Endothelial cell of umbilical vein (primary cell): Measurements from ENCODE around the gene TPK1. TPM values are rescaled to one million over a fixed set of nuclear protein-coding genes. Genes with fewer than 3 reads are reported as not detected.

Source experiments
- BruUV-seq: library from RNA; stranded (reverse); fragments of 400-500 nt; replicated peaks from 2 replicates; lab custom pipeline; 2021; lab: Mats Ljungman, UMichigan
- CTCF ChIA-PET: fragments of 300-600, 350-600 bp; sonication (Branson Sonifier 250); formaldehyde crosslinking; loops from one replicate; lab custom pipeline; 2021; ENCODE audit warnings: antibody characterized with exemption, inconsistent platforms; lab: Charles Lee
- POLR2A ChIA-PET: fragments of 300-600, 350-600 bp; sonication (Branson Sonifier 250); formaldehyde crosslinking; loops from one replicate; lab custom pipeline; 2021; ENCODE audit warnings: antibody characterized with exemption, inconsistent platforms; lab: Charles Lee
- DNase-seq: peaks from one replicate; pipeline ENCODE4 v3.0.0-alpha.2; 2011; ENCODE audit warnings: low read depth, low spot score
- FAIRE-seq: peaks from 2 replicates; lab custom pipeline; 2011; peaks lifted over from hg19 to GRCh38; lab: Jason Lieb, UNC
- H2AFZ ChIP-seq: 2 replicates; pipeline ENCODE4 v1.6.0; 2012; ENCODE audit warnings: low read depth, low read length, control low read depth, inconsistent platforms
- H3K27ac ChIP-seq: 2 replicates; pipeline ENCODE4 v1.5.1; 2011; ENCODE audit warnings: low read depth, mild to moderate bottlenecking, control low read depth, low read length, moderate library complexity; ENCODE audit not compliant: insufficient read depth
- H3K27me3 ChIP-seq, 2 experiments: 2 replicates each; pipeline versions ENCODE4 v1.6.0 to v1.6.1; 2011; ENCODE audit warnings: low read length in 2 of 2, mixed read lengths in 1 of 2; ENCODE audit not compliant: control insufficient read depth in 2 of 2, insufficient read depth in 2 of 2
- H3K36me3 ChIP-seq, 2 experiments: 2 replicates in 1 of 2; 3 replicates in 1 of 2; pipeline ENCODE4 v1.5.1; 2011; ENCODE audit warnings: low read length in 2 of 2, mild to moderate bottlenecking in 1 of 2, moderate library complexity in 1 of 2; ENCODE audit not compliant: control insufficient read depth in 2 of 2, insufficient read depth in 2 of 2; ENCODE audit errors: extremely low read depth in 1 of 2
- H3K4me1 ChIP-seq: 3 replicates; pipeline ENCODE4 v1.5.1; 2011; ENCODE audit warnings: mild to moderate bottlenecking, low read length; ENCODE audit not compliant: control insufficient read depth, insufficient read depth; ENCODE audit errors: extremely low read depth
- H3K4me2 ChIP-seq: 2 replicates; pipeline ENCODE4 v1.6.1; 2011; ENCODE audit warnings: low read length, control low read depth, mixed read lengths; ENCODE audit not compliant: insufficient read depth
- H3K4me3 ChIP-seq, 3 experiments: fragments of 200-600 bp in 1 of 3; sonication (generic), shearing (Covaris generic) in 1 of 3; replicated peaks in 1 of 3; 2 replicates each; pipeline ENCODE4 v1.5.1; 2011 to 2016; ENCODE audit warnings: control low read depth in 3 of 3, low read length in 3 of 3, mild to moderate bottlenecking in 2 of 3, inconsistent platforms in 1 of 3, low read depth in 1 of 3, moderate library complexity in 1 of 3; ENCODE audit not compliant: insufficient read depth in 1 of 3
- H3K79me2 ChIP-seq: 2 replicates; pipeline ENCODE4 v1.6.0; 2012; ENCODE audit warnings: low read length, inconsistent platforms; ENCODE audit not compliant: control insufficient read depth, insufficient read depth
- H3K9ac ChIP-seq: replicated peaks from 2 replicates; pipeline ENCODE3; 2011; ENCODE audit warnings: low read length, control low read depth; ENCODE audit not compliant: insufficient read depth; ENCODE audit errors: extremely low read depth
- H3K9me1 ChIP-seq: replicated peaks from 3 replicates; pipeline ENCODE4 v1.6.0; 2011; ENCODE audit warnings: mild to moderate bottlenecking, low read length; ENCODE audit not compliant: control insufficient read depth, insufficient read depth; ENCODE audit errors: extremely low read depth
- H3K9me3 ChIP-seq: replicated peaks from 2 replicates; pipeline ENCODE4 v1.5.1; 2012; ENCODE audit warnings: low read length, inconsistent platforms; ENCODE audit not compliant: control insufficient read depth, insufficient read depth
- H4K20me1 ChIP-seq: replicated peaks from 2 replicates; pipeline ENCODE3; 2011; ENCODE audit warnings: mild to moderate bottlenecking, low read length; ENCODE audit not compliant: control insufficient read depth, insufficient read depth; ENCODE audit errors: extremely low read depth
- EZH2 ChIP-seq: IDR thresholded peaks from 2 replicates; pipeline ENCODE4 v1.6.1; 2012; ENCODE audit warnings: borderline replicate concordance, low read depth, mild to moderate bottlenecking, moderate library complexity, low read length, inconsistent platforms; ENCODE audit not compliant: severe bottlenecking
- FOS ChIP-seq: IDR thresholded peaks from 2 replicates; pipeline ENCODE4 v1.6.1; 2011; ENCODE audit warnings: mild to moderate bottlenecking, low read length, moderate library complexity, borderline replicate concordance; ENCODE audit not compliant: insufficient read depth
- GATA2 ChIP-seq: IDR thresholded peaks from 2 replicates; pipeline ENCODE4 v1.7.0; 2011; ENCODE audit warnings: low read depth, mild to moderate bottlenecking, moderate library complexity, mixed read lengths, low read length; ENCODE audit not compliant: insufficient read length, insufficient read depth
- JUN ChIP-seq: IDR thresholded peaks from 2 replicates; pipeline ENCODE4 v1.6.1; 2011; ENCODE audit warnings: borderline replicate concordance, low read depth; ENCODE audit not compliant: insufficient read length, insufficient read depth
- MYC ChIP-seq: IDR thresholded peaks from one replicate; pipeline ENCODE4 v1.6.1; 2011; ENCODE audit warnings: mild to moderate bottlenecking, low read depth, low read length
- POLR2A ChIP-seq: IDR thresholded peaks from 2 replicates; pipeline ENCODE4 v1.6.1; 2012; ENCODE audit warnings: low read depth, mild to moderate bottlenecking, control low read depth, low read length
- POLR2AphosphoS5 ChIP-seq: IDR thresholded peaks from 2 replicates; pipeline ENCODE4 v1.6.1; 2012; ENCODE audit warnings: low read depth, mild to moderate bottlenecking, control low read depth, low read length, moderate library complexity; ENCODE audit not compliant: insufficient read depth
- dilution Hi-C: fragments of 300-500 bp; cut with MboI; formaldehyde crosslinking; loops from one replicate; pipeline ENCODE4 v1.15.0; 2019; ENCODE audit warnings: low sequenced_read_pairs; ENCODE audit not compliant: extremely low pct_ligation_motif_present
- intact Hi-C: fragments of 100-400 bp; cut with micrococcal nuclease; formaldehyde crosslinking; loops from one replicate; pipeline ENCODE4 v1.10.0; 2022
- polyA plus RNA-seq, 4 experiments: library from polyadenylated mRNA; depleted of rRNA in 3 of 4; stranded (reverse) in 3 of 4; unstranded in 1 of 4; fragments of >200 nt; gene quantifications; 2 replicates each; pipeline versions ENCODE4 v1.2.1 to v1.2.3, GENCODE V29; 2011 to 2012; ENCODE audit warnings: missing spikeins in 1 of 4
- total RNA-seq: library from RNA; stranded (reverse); gene quantifications from 2 replicates; pipeline ENCODE4 v1.2.3, GENCODE V29; 2021
- TF ChIP-seq, protein P1 (sequence below): IDR thresholded peaks from 2 replicates; pipeline ENCODE4 v1.6.1; 2011; ENCODE audit not compliant: insufficient read depth, insufficient read length
- TF ChIP-seq, protein P2 (sequence below), 2 donors: IDR thresholded peaks; 1 replicate in 1 of 2; 2 replicates in 1 of 2; pipeline ENCODE4 v1.5.1; 2011; ENCODE audit warnings: low read length in 2 of 2, mild to moderate bottlenecking in 2 of 2, moderate library complexity in 2 of 2, control low read depth in 1 of 2, inconsistent platforms in 1 of 2, low read depth in 1 of 2; ENCODE audit not compliant: insufficient read depth in 1 of 2; ENCODE audit errors: extremely low read depth in 1 of 2

Gene TPK1
- total and polyA plus RNA-seq, 2 donors (not counting 3 experiments of a cell fraction or from before 2014, with no cell fraction given): 7.5 to 9.3 TPM

DNA sequence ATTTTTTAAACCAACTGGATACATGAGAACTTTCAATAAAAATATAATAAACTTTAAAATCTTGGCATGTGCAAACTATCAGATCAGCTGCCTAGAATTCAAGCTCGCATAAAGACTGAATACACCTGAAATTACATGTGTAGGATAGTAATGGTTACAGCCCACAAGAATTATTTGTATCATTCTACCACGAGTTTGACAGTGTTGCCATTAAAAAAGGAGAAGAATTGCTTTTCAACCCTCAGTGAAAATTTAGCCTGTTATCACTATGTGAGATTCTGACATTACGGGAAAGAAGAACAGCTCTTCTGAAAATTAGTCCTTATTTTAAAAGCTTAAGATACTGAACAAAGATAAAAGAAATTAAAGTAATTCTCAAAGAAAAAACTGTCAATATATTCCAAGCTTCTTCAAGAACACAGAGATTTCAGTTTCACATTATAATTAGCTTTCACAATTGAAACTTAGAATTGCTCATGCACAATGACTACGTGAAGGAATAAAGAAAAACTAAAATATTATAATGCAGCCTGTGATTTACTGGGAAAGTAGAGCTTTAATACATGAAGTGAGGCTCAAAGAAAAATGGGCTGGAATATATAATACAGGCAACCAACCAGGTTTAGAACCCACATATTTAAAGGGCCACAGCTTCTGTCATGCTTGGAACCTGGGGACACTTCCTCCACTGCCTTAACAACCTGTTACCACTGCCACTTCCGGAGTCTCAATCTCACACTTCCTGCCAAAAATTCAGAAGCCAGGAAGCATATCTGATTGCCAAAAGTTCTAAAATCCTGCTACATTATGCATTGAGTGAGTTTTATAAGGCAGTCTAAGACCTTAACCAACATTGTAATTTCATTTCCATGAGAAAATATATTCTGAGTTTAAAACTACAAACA, 23.2 kb downstream of the TPK1 start:
- DNase-seq (no peak), FAIRE-seq (no peak)
- intact Hi-C loops: loop anchor here (1.0 kb wide), 1 partner anchor 23 kb away; no protein-coding TSS in a partner anchor
- H3K4me2 ChIP-seq: no peak overlapping the region
- H3K4me1 ChIP-seq: peaks cover 9% of the 10 kb centered on the region
- BruUV-seq: no TSS peak
- TF ChIP-seq MYC (no peak), EZH2 (no peak), GATA2 (no peak), POLR2AphosphoS5 (no peak), FOS (no peak), POLR2A (no peak), JUN (no peak)
- TF ChIP-seq, protein P1, sequence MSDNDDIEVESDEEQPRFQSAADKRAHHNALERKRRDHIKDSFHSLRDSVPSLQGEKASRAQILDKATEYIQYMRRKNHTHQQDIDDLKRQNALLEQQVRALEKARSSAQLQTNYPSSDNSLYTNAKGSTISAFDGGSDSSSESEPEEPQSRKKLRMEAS: no peak
- TF ChIP-seq, protein P2, sequence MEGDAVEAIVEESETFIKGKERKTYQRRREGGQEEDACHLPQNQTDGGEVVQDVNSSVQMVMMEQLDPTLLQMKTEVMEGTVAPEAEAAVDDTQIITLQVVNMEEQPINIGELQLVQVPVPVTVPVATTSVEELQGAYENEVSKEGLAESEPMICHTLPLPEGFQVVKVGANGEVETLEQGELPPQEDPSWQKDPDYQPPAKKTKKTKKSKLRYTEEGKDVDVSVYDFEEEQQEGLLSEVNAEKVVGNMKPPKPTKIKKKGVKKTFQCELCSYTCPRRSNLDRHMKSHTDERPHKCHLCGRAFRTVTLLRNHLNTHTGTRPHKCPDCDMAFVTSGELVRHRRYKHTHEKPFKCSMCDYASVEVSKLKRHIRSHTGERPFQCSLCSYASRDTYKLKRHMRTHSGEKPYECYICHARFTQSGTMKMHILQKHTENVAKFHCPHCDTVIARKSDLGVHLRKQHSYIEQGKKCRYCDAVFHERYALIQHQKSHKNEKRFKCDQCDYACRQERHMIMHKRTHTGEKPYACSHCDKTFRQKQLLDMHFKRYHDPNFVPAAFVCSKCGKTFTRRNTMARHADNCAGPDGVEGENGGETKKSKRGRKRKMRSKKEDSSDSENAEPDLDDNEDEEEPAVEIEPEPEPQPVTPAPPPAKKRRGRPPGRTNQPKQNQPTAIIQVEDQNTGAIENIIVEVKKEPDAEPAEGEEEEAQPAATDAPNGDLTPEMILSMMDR (IDR thresholded peaks at IDR 0.05; ENCODE audit: extremely low read depth in 1 of 2, insufficient read depth in 1 of 2, low read depth in 1 of 2, low read length in 2 of 2): no peak
- no peaks in the 10 kb centered on the region for H3K9me3 ChIP-seq
- dilution Hi-C loops: no loop called here
- no peaks in the 10 kb centered on the region for H4K20me1 ChIP-seq
- no peaks in the 10 kb centered on the region for H3K79me2 ChIP-seq
- peak overlapping the region; percentile 59 for H2AFZ ChIP-seq
- H3K36me3 ChIP-seq: no peaks in the 10 kb centered on the region
- H3K4me3 ChIP-seq: no peak overlapping the region
- POLR2A ChIA-PET: no interaction called here
- CTCF ChIA-PET: interaction anchor here (0.7 to 2.3 kb wide), 11 partner anchors 12 to 100 kb away, joined by 3 to 13 read pairs (median 4); partner anchors contain the start of gene TPK1
- no peak overlapping the region for H3K9ac ChIP-seq
- H3K27me3 ChIP-seq: no peaks in the 10 kb centered on the region
- no peak overlapping the region for H3K27ac ChIP-seq
- no peaks in the 10 kb centered on the region for H3K9me1 ChIP-seq
